HUDEP-2 (cell line): Measurements from ENCODE around the gene TARBP2.
"Not testable (repeated sequence)": the region's sequence is repeated elsewhere in the genome, so short reads cannot be mapped to it uniquely, and the experiment has no call there.

Source experiments
- DNase-seq, 76 experiments: peaks; one replicate each; lab custom pipeline; 2025; ENCODE audit not compliant: unreplicated experiment in 76 of 76; lab: John Stamatoyannopoulos, UW

TARBP2 gene

GRCh38 chr12:53508534-53509170 lies 7.6 kb downstream of the TARBP2 start:
- peak in 71 of 76 experiments; percentile 3 to 86 (median 61) for DNase-seq

GRCh38 chr12:53510181-53510812 lies 9.2 kb downstream of the TARBP2 start:
- no peak for DNase-seq

GRCh38 chr12:53513712-53514410 lies 12.8 kb downstream of the TARBP2 start:
- no peak for DNase-seq

- DNase-seq, result no peak
Measured at GRCh38 chr12:53514628-53515290, 13.7 kb downstream of the TARBP2 start.

GRCh38 chr12:53515291-53515680 lies 14.2 kb downstream of the TARBP2 start:
- no peak for DNase-seq

GRCh38 chr12:53516758-53517455 lies 15.8 kb downstream of the TARBP2 start:
- DNase-seq, result no peak

GRCh38 chr12:53518381-53518780 lies 17.3 kb downstream of the TARBP2 start:
- DNase-seq, result no peak

GRCh38 chr12:53523131-53523530 lies 22.0 kb downstream of the TARBP2 start:
- no peak for DNase-seq

GRCh38 chr12:53524476-53524875 lies 23.4 kb downstream of the TARBP2 start:
- DNase-seq, result no peak

GRCh38 chr12:53530061-53530460 lies 29.0 kb downstream of the TARBP2 start:
- DNase-seq, result no peak

GRCh38 chr12:53530920-53531319 lies 29.8 kb downstream of the TARBP2 start:
- DNase-seq, result no peak

- no peak for DNase-seq
Measured at GRCh38 chr12:53532021-53532420, 30.9 kb downstream of the TARBP2 start.

- no peak for DNase-seq
Measured at GRCh38 chr12:53532524-53533445, 31.7 kb downstream of the TARBP2 start.

GRCh38 chr12:53533471-53533870 lies 32.4 kb downstream of the TARBP2 start:
- DNase-seq, result no peak

GRCh38 chr12:53536962-53537361 lies 35.9 kb downstream of the TARBP2 start:
- no peak for DNase-seq

- DNase-seq, result no peak
Measured at GRCh38 chr12:53538209-53538689, 37.2 kb downstream of the TARBP2 start.

- no peak for DNase-seq
Measured at GRCh38 chr12:53539526-53539925, 38.4 kb downstream of the TARBP2 start.

- DNase-seq, result peak in 40 of 76 experiments; percentile 1 to 51 (median 20)
Measured at GRCh38 chr12:53543539-53543938, 42.5 kb downstream of the TARBP2 start.

GRCh38 chr12:53548354-53548753 lies 47.3 kb downstream of the TARBP2 start:
- not testable (repeated sequence) for DNase-seq

GRCh38 chr12:53550131-53550530 lies 49.0 kb downstream of the TARBP2 start:
- not testable (repeated sequence) for DNase-seq
